HEK293 (cell line): ENCODE data around the gene PLEKHG3.

Experiments used
- KLF10 ChIP-seq: fragments of 450-650 bp; IDR thresholded peaks from 2 replicates; pipeline ENCODE4 v1.5.1; 2018; ENCODE audit warnings: missing biosample characterization, mild to moderate bottlenecking, missing genetic modification characterization
- PATZ1 ChIP-seq: fragments of 450-650 bp; formaldehyde crosslinking; IDR thresholded peaks from 2 replicates; pipeline ENCODE4 v1.5.1; 2016; ENCODE audit warnings: missing biosample characterization, missing genetic modification characterization
- TCF7L2 ChIP-seq: IDR thresholded peaks from 2 replicates; pipeline ENCODE4 v1.6.1; 2011; ENCODE audit warnings: low read depth, mild to moderate bottlenecking, inconsistent platforms, low read length, moderate library complexity, borderline replicate concordance
- ZNF16 ChIP-seq: fragments of 450-650 bp; formaldehyde crosslinking; IDR thresholded peaks from 2 replicates; pipeline ENCODE4 v1.5.1; 2016; ENCODE audit warnings: low read depth, missing biosample characterization, missing genetic modification characterization
- ZNF184 ChIP-seq: fragments of 450-650 bp; IDR thresholded peaks from 2 replicates; pipeline ENCODE4 v1.5.1; 2018; ENCODE audit warnings: missing biosample characterization, mild to moderate bottlenecking, missing genetic modification characterization
- ZNF221 ChIP-seq: fragments of 450-650 bp; formaldehyde crosslinking; IDR thresholded peaks from 2 replicates; pipeline ENCODE4 v1.5.1; 2017; ENCODE audit warnings: missing biosample characterization, missing genetic modification characterization, borderline replicate concordance
- ZNF48 ChIP-seq: fragments of 450-650 bp; formaldehyde crosslinking; IDR thresholded peaks from 2 replicates; pipeline ENCODE4 v1.5.1; 2016; ENCODE audit warnings: missing biosample characterization, missing genetic modification characterization
- ZNF510 ChIP-seq: fragments of 450-650 bp; formaldehyde crosslinking; IDR thresholded peaks from 2 replicates; pipeline ENCODE4 v1.5.1; 2018; ENCODE audit warnings: mild to moderate bottlenecking, missing genetic modification characterization, missing biosample characterization; ENCODE audit not compliant: insufficient replicate concordance
- ZNF555 ChIP-seq: fragments of 450-650 bp; formaldehyde crosslinking; conservative IDR thresholded peaks from 2 replicates; pipeline ENCODE4 v1.5.1; 2017; ENCODE audit warnings: missing biosample characterization, mild to moderate bottlenecking, missing genetic modification characterization, inconsistent platforms
- ZNF776 ChIP-seq: fragments of 450-650 bp; formaldehyde crosslinking; IDR thresholded peaks from 2 replicates; pipeline ENCODE4 v1.5.0; 2017; ENCODE audit warnings: missing biosample characterization, missing genetic modification characterization, borderline replicate concordance
- TF ChIP-seq, protein P1 (sequence below): fragments of 450-650 bp; formaldehyde crosslinking; IDR thresholded peaks from 2 replicates; pipeline ENCODE4 v1.5.1; 2016; ENCODE audit warnings: missing biosample characterization, missing genetic modification characterization
- TF ChIP-seq, protein P2 (sequence below): fragments of 450-650 bp; IDR thresholded peaks from 2 replicates; pipeline ENCODE4 v1.5.1; 2018; ENCODE audit warnings: missing biosample characterization, mild to moderate bottlenecking, missing genetic modification characterization
- TF ChIP-seq, protein P3 (sequence below): fragments of 450-650 bp; formaldehyde crosslinking; IDR thresholded peaks from 2 replicates; pipeline ENCODE4 v1.5.1; 2016; ENCODE audit warnings: missing biosample characterization, missing genetic modification characterization

DNA sequence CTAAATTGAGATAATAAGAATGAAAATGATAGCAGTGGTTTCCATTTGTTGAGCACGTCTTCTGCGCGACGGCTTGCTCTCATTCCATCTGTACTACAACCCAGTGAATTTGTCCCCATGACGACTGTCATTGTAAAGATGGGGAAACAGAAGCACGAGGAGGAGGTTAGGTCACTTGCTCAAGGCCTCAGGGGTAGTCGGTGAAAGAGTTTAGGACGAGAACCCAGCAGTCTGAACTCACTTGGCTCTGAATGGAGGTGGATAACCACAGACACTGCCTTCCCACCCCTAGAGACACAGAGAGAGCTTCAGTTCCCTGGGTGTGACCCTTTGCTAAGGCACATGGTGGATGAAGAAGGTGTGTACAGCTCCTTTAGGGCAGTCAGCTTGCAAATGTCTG is 30.9 kb upstream of the PLEKHG3 start:
- TF ChIP-seq ZNF48 (tag by site-specific recombination) (no peak), ZNF16 (no peak), ZNF776 (tag by site-specific recombination) (no peak), ZNF184 (tag by site-specific recombination) (no peak), PATZ1 (no peak), ZNF555 (tag by site-specific recombination) (no peak), ZNF510 (tag by site-specific recombination) (no peak), TCF7L2 (no peak), ZNF221 (tag by site-specific recombination) (no peak), KLF10 (tag by site-specific recombination) (no peak)
- TF ChIP-seq, protein P1, sequence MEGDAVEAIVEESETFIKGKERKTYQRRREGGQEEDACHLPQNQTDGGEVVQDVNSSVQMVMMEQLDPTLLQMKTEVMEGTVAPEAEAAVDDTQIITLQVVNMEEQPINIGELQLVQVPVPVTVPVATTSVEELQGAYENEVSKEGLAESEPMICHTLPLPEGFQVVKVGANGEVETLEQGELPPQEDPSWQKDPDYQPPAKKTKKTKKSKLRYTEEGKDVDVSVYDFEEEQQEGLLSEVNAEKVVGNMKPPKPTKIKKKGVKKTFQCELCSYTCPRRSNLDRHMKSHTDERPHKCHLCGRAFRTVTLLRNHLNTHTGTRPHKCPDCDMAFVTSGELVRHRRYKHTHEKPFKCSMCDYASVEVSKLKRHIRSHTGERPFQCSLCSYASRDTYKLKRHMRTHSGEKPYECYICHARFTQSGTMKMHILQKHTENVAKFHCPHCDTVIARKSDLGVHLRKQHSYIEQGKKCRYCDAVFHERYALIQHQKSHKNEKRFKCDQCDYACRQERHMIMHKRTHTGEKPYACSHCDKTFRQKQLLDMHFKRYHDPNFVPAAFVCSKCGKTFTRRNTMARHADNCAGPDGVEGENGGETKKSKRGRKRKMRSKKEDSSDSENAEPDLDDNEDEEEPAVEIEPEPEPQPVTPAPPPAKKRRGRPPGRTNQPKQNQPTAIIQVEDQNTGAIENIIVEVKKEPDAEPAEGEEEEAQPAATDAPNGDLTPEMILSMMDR (tag by site-specific recombination): no peak
- TF ChIP-seq, protein P2, sequence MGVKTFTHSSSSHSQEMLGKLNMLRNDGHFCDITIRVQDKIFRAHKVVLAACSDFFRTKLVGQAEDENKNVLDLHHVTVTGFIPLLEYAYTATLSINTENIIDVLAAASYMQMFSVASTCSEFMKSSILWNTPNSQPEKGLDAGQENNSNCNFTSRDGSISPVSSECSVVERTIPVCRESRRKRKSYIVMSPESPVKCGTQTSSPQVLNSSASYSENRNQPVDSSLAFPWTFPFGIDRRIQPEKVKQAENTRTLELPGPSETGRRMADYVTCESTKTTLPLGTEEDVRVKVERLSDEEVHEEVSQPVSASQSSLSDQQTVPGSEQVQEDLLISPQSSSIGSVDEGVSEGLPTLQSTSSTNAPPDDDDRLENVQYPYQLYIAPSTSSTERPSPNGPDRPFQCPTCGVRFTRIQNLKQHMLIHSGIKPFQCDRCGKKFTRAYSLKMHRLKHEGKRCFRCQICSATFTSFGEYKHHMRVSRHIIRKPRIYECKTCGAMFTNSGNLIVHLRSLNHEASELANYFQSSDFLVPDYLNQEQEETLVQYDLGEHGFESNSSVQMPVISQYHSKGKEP (tag by site-specific recombination): no peak
- TF ChIP-seq, protein P3, sequence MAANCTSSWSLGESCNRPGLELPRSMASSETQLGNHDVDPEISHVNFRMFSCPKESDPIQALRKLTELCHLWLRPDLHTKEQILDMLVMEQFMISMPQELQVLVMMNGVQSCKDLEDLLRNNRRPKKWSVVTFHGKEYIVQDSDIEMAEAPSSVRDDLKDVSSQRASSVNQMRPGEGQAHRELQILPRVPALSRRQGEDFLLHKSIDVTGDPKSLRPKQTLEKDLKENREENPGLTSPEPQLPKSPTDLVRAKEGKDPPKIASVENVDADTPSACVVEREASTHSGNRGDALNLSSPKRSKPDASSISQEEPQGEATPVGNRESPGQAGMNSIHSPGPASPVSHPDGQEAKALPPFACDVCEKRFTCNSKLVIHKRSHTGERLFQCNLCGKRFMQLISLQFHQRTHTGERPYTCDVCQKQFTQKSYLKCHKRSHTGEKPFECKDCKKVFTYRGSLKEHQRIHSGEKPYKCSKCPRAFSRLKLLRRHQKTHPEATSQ: no peak
